Fibroblast of lung (primary cell): Measurements from ENCODE around the gene GPHN.

Source experiments
- EZH2 ChIP-seq: IDR thresholded peaks from 2 replicates; pipeline ENCODE4 v1.5.1; 2012; ENCODE audit warnings: low read length, control low read depth, mild to moderate bottlenecking; ENCODE audit errors: missing control alignments
- TF ChIP-seq, protein P1 (sequence below), 2 donors: IDR thresholded peaks in 1 of 2; conservative IDR thresholded peaks in 1 of 2; 1 replicate in 1 of 2; 2 replicates in 1 of 2; pipeline ENCODE4 v1.5.1; 2011 to 2012; ENCODE audit warnings: low read length in 2 of 2, control low read depth in 1 of 2, inconsistent platforms in 1 of 2, low read depth in 1 of 2, mild to moderate bottlenecking in 1 of 2

DNA sequence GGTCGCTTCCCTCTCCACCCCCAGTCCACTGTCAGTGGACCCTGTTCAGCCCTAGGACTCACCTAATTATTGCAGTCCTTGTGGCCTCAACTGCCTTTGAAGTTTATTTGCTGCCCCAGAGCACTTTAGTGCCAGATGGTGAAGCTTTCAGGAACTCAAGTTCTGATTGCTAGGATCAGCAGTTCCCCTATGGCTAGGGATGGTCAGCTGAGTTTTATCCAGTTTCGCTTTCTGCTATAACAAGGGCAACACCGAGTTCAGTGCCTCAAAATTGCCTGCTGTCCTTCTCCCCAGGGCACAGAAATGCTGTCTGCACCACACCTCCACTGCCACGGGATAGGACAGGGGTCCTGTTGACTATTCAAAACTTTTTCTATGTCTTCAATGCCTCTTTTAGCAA, 295.0 kb downstream of the GPHN start:
- TF ChIP-seq, protein P1, sequence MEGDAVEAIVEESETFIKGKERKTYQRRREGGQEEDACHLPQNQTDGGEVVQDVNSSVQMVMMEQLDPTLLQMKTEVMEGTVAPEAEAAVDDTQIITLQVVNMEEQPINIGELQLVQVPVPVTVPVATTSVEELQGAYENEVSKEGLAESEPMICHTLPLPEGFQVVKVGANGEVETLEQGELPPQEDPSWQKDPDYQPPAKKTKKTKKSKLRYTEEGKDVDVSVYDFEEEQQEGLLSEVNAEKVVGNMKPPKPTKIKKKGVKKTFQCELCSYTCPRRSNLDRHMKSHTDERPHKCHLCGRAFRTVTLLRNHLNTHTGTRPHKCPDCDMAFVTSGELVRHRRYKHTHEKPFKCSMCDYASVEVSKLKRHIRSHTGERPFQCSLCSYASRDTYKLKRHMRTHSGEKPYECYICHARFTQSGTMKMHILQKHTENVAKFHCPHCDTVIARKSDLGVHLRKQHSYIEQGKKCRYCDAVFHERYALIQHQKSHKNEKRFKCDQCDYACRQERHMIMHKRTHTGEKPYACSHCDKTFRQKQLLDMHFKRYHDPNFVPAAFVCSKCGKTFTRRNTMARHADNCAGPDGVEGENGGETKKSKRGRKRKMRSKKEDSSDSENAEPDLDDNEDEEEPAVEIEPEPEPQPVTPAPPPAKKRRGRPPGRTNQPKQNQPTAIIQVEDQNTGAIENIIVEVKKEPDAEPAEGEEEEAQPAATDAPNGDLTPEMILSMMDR (conservative IDR thresholded peaks at IDR 0.05 in 1 of 2, IDR thresholded peaks at IDR 0.05 in 1 of 2; ENCODE audit: low read depth in 1 of 2, low read length in 2 of 2) = no peak
- TF ChIP-seq EZH2 = no peak
